ENCODE results near the gene RAP1GDS1. TPM values are rescaled to one million over a fixed set of nuclear protein-coding genes. Genes with fewer than 3 reads are reported as not detected.
"Not testable (repeated sequence)": the region's sequence is repeated elsewhere in the genome, so short reads cannot be mapped to it uniquely, and the experiment has no call there.

Gene RAP1GDS1
- total and polyA plus RNA-seq, 8 donors, result 8.7 to 49.9 (median 13.9) TPM

DNA sequence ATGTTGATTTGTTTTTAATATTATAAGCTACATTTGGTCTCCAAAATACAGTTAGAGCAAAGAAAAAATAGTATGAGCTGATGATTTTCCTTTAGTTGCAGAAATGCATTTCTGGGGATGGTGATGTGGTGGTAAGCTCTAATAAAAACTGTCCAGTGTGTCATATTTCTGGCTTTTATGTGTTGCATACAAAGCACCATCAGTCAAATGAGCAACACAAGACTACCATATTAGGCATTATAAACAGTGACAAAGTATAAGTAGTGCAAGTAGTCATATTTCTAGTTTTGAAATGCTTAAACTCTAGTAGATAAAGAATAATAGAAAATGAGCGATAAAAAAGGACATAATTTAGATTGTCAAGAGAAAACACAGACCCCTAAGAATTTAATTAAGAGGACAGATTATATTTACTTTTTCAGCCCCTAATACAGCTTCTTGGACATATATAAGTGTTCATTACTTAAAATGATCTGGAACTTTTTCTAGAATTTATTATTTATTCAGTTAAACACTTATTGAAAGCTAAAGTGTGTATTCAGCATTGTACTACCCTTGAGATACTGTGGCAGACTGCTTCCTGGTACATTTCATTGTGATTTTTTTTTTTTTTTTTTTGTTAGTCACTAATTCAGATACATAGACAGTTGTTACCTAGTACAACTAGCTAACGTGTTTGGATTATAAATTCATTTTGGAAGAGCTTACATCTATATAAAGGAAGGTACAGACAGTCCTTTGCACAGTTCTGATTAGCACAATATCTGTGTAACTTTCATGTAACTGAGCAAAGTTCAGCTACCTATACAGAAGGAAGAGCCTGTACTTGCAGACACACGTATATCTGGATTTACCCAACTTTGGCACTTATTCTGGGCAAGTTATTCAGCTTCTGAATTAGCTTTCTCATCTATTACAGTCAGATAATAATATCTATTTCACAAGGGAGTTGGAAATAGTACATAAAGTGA lies 22.3 kb downstream of the RAP1GDS1 start:
- no peaks in the 10 kb centered on the region for H3K27me3 ChIP-seq
- DNase-seq, result no peak
- 50 to 60% (median 53%) methylated on average over 3 of the region's 3 CpGs for WGBS, 5 donors
- no peak overlapping the region for H3K27ac ChIP-seq
- no peak for TF ChIP-seq POLR2AphosphoS5 (IDR thresholded peaks at IDR 0.05)
- TF ChIP-seq, protein P1, sequence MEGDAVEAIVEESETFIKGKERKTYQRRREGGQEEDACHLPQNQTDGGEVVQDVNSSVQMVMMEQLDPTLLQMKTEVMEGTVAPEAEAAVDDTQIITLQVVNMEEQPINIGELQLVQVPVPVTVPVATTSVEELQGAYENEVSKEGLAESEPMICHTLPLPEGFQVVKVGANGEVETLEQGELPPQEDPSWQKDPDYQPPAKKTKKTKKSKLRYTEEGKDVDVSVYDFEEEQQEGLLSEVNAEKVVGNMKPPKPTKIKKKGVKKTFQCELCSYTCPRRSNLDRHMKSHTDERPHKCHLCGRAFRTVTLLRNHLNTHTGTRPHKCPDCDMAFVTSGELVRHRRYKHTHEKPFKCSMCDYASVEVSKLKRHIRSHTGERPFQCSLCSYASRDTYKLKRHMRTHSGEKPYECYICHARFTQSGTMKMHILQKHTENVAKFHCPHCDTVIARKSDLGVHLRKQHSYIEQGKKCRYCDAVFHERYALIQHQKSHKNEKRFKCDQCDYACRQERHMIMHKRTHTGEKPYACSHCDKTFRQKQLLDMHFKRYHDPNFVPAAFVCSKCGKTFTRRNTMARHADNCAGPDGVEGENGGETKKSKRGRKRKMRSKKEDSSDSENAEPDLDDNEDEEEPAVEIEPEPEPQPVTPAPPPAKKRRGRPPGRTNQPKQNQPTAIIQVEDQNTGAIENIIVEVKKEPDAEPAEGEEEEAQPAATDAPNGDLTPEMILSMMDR (IDR thresholded peaks at IDR 0.05), result no peak
- no peak for TF ChIP-seq EP300 (IDR thresholded peaks at IDR 0.05)
- no peak for TF ChIP-seq POLR2A (IDR thresholded peaks at IDR 0.05)
- H3K9me3 ChIP-seq, result no peaks in the 10 kb centered on the region
- no peak overlapping the region for H3K4me3 ChIP-seq
- peaks cover 0 to 12% (median 5%) of the 10 kb centered on the region in 4 donors for H3K4me1 ChIP-seq
- no peaks in the 10 kb centered on the region for H3K36me3 ChIP-seq
- intact Hi-C loops (cut with DNase I; ENCODE audit: low total_unique reads), result no loop called here

DNA sequence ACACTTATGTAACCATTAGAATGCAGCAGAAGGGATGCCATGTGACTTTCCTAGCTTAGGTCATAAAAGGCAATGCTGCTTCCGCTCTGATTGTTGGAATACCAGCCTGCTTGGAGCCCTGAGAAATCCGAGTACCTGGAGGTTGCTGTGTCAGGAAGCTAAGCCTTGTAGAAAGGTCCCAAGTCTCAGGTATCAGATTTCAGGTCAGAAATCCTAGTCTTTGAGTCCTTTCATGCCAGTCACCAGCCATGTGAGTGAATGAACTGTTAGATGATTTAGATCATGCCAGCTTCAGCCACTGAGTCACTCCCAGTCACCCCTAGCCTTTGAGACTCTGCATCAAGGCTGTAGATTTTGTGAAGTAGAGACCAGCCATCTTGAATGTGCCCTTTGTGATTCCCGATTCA lies 23.5 kb downstream of the RAP1GDS1 start:
- no peak for DNase-seq
- no peaks in the 10 kb centered on the region for H3K36me3 ChIP-seq
- H3K27ac ChIP-seq, result no peak overlapping the region
- no peak overlapping the region for H3K4me3 ChIP-seq
- no peaks in the 10 kb centered on the region for H3K27me3 ChIP-seq
- 84 to 88% (median 85%) methylated on average over 3 of the region's 3 CpGs for WGBS, 5 donors
- no peak for TF ChIP-seq POLR2AphosphoS5 (IDR thresholded peaks at IDR 0.05)
- TF ChIP-seq POLR2A (IDR thresholded peaks at IDR 0.05), result no peak
- no peak for TF ChIP-seq EP300 (IDR thresholded peaks at IDR 0.05)
- TF ChIP-seq, protein P1 (IDR thresholded peaks at IDR 0.05), result no peak
- peaks cover 0 to 20% (median 7%) of the 10 kb centered on the region in 4 donors for H3K4me1 ChIP-seq
- intact Hi-C loops (cut with DNase I; ENCODE audit: low total_unique reads), result no loop called here
- no peaks in the 10 kb centered on the region for H3K9me3 ChIP-seq

DNA sequence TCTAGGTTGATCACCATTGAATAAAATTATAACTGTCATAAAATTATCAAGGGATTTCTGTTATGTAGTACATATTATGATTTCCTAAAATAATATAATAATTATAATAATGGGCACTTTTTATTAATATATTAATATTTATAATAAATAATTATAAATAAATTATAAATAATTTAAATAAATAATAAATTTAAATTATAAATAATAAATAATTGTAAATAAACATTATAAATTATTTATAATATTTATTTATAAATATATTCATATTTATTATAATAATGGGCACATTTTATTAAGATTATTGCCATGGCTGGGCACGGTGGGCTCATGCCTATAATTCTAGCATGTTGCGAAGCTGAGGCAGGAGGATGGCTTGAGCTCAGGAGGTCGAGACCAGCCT lies 24.5 kb downstream of the RAP1GDS1 start:
- intact Hi-C loops (cut with DNase I; ENCODE audit: low total_unique reads), result no loop called here
- no peak overlapping the region for H3K27ac ChIP-seq
- H3K4me3 ChIP-seq, result no peak overlapping the region
- H3K9me3 ChIP-seq, result no peaks in the 10 kb centered on the region
- no peak for DNase-seq
- no peak for TF ChIP-seq POLR2A (IDR thresholded peaks at IDR 0.05)
- no peak for TF ChIP-seq EP300 (IDR thresholded peaks at IDR 0.05)
- no peak for TF ChIP-seq POLR2AphosphoS5 (IDR thresholded peaks at IDR 0.05)
- TF ChIP-seq, protein P1 (IDR thresholded peaks at IDR 0.05), result no peak
- 96 to 100% (median 97%) methylated on average over 3 of the region's 3 CpGs for WGBS, 5 donors
- H3K4me1 ChIP-seq, result peaks cover 0 to 22% (median 11%) of the 10 kb centered on the region in 4 donors
- H3K36me3 ChIP-seq, result no peaks in the 10 kb centered on the region
- H3K27me3 ChIP-seq, result no peaks in the 10 kb centered on the region

DNA sequence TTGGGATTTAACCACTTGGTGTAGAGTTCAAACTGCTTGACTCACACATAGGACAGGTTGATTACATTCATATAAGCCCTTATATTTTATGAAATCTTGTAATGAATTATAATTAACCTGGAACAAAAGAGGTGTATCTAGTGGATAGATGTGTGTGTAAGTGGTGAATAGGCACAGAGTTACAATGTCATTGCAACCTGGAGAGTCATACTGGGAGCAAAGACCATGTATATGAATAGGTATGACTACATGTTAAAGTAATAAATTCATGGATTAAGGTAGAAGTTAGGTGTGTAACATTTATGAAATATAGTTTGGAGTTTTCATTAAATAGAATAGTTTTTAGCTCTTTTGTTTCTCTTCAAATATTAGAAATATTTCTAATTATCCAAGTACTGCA lies 26.1 kb downstream of the RAP1GDS1 start:
- no peak for TF ChIP-seq POLR2A (IDR thresholded peaks at IDR 0.05)
- intact Hi-C loops (cut with DNase I; ENCODE audit: low total_unique reads), result no loop called here
- H3K27me3 ChIP-seq, result no peaks in the 10 kb centered on the region
- H3K4me1 ChIP-seq, result peaks cover 0 to 22% (median 14%) of the 10 kb centered on the region in 4 donors
- H3K9me3 ChIP-seq, result no peaks in the 10 kb centered on the region
- H3K27ac ChIP-seq, result no peak overlapping the region
- no peaks in the 10 kb centered on the region for H3K36me3 ChIP-seq
- DNase-seq, result no peak
- no peak overlapping the region for H3K4me3 ChIP-seq

DNA sequence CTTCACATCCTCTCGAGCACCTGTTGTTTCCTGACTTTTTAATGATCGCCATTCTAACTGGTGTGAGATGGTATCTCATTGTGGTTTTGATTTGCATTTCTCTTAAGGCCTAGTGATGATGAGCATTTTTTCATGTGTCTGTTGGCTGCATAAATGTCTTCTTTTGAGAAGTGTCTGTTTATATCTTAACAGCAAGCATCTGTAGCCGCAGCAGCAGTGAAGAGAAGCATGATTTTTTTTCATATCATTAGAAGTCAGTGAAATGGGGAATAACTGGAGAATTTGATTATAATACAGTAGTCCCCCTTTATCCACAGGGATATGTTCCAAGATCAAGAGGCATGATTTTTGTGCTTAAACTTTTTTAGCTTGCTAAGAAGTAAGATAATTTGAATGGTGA lies 27.5 kb downstream of the RAP1GDS1 start:
- H3K4me3 ChIP-seq; H3K27me3 ChIP-seq; DNase-seq; H3K27ac ChIP-seq; H3K36me3 ChIP-seq; intact Hi-C loops (cut with DNase I; ENCODE audit: low total_unique reads); H3K9me3 ChIP-seq: not testable (repeated sequence)
- H3K4me1 ChIP-seq, result peaks cover 0 to 17% (median 11%) of the 10 kb centered on the region in 4 donors
- WGBS, 5 donors, result 83 to 88% (median 86%) methylated on average over 3 of the region's 3 CpGs

Data from stomach (tissue), 9 donors.